Glutamatergic neuron (in vitro differentiated cells): ENCODE results near the gene PIK3R3. TPM values are rescaled to one million over a fixed set of nuclear protein-coding genes. Genes with fewer than 3 reads are reported as not detected.

Experiments used
- DNase-seq: peaks from one replicate; pipeline ENCODE4 v3.0.0; 2022
- H3K27ac Mint-ChIP-seq: one replicate; pipeline ENCODE4 v1.8.0; 2020; ENCODE audit warnings: mild to moderate bottlenecking, mixed read lengths, inconsistent platforms; ENCODE audit not compliant: unreplicated experiment
- H3K27me3 Mint-ChIP-seq: one replicate; pipeline ENCODE4 v1.8.0; 2020; ENCODE audit warnings: mild to moderate bottlenecking, moderate library complexity, mixed read lengths, inconsistent platforms; ENCODE audit not compliant: unreplicated experiment
- H3K36me3 Mint-ChIP-seq: one replicate; pipeline ENCODE4 v1.8.0; 2020; ENCODE audit warnings: mild to moderate bottlenecking, mixed read lengths, inconsistent platforms; ENCODE audit not compliant: unreplicated experiment
- H3K4me1 Mint-ChIP-seq: one replicate; pipeline ENCODE4 v1.8.0; 2020; ENCODE audit warnings: mild to moderate bottlenecking, low read depth, mixed read lengths, inconsistent platforms; ENCODE audit not compliant: unreplicated experiment
- H3K4me3 Mint-ChIP-seq: one replicate; pipeline ENCODE4 v1.8.0; 2020; ENCODE audit warnings: mild to moderate bottlenecking, mixed read lengths, inconsistent platforms; ENCODE audit not compliant: unreplicated experiment
- H3K9me3 Mint-ChIP-seq: one replicate; pipeline ENCODE4 v1.8.0; 2020; ENCODE audit warnings: mild to moderate bottlenecking, moderate library complexity, mixed read lengths, inconsistent platforms; ENCODE audit not compliant: unreplicated experiment
- CTCF ChIP-seq: fragments of 200-600 bp; sonication (generic); IDR thresholded peaks from one replicate; pipeline ENCODE4 v1.5.0; 2021; ENCODE audit not compliant: partially characterized antibody, unreplicated experiment
- total RNA-seq: library from RNA; stranded (reverse); fragmentation: NEBNext Ultra II Directional; extraction: Animal tissue kit (Norgen Biotek cat#: 25700); gene quantifications from one replicate; pipeline ENCODE4 v1.2.1, GENCODE V29; 2021; ENCODE audit not compliant: unreplicated experiment

PIK3R3 gene
- total RNA-seq, 1 donor from 2014 or later: 156 TPM

GRCh38 chr1:46027788-46028573 lies 104.4 kb downstream of the PIK3R3 start:
- Mint-ChIP-seq H3K4me1 (peaks cover 11% of the 10 kb centered on the region), H3K27me3 (peaks cover 20% of the 10 kb centered on the region), H3K27ac (peak overlapping the region; percentile 22), H3K9me3 (peaks cover 22% of the 10 kb centered on the region), H3K4me3 (no peak overlapping the region), H3K36me3 (peaks cover 5% of the 10 kb centered on the region)
- no peak for DNase-seq
- no peak for TF ChIP-seq CTCF

DNA sequence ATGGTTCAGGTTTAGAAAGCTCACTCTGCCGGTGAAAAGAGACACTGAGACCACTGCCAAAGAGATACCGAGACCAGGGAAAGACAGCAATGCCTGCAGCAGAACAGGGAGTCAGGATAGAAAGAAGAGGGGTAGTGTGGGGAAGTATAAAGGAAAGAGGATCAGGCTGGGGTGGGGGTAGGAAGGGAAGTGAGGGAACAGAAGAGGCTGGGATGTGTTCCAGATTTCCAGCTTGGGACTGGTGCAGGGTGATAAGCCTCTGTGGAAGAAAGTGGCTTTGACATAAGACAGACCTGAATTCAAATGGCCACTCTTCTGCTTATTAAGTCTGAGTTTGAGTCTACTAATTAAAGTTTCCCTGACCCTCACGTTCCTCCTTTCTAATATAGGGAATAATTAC lies 105.9 kb downstream of the PIK3R3 start:
- peaks cover 5% of the 10 kb centered on the region for H3K36me3 Mint-ChIP-seq
- peaks cover 10% of the 10 kb centered on the region for H3K27me3 Mint-ChIP-seq
- no peak for TF ChIP-seq CTCF
- DNase-seq: no peak
- no peak overlapping the region for H3K4me3 Mint-ChIP-seq
- H3K4me1 Mint-ChIP-seq: peaks cover 7% of the 10 kb centered on the region
- H3K9me3 Mint-ChIP-seq: peaks cover 17% of the 10 kb centered on the region
- H3K27ac Mint-ChIP-seq: no peak overlapping the region

- Mint-ChIP-seq H3K27me3 (peaks cover 6% of the 10 kb centered on the region), H3K9me3 (peaks cover 6% of the 10 kb centered on the region)
Measured at GRCh38 chr1:46021046-46021996, 111.1 kb downstream of the PIK3R3 start.

GRCh38 chr1:46020010-46020409 lies 112.4 kb downstream of the PIK3R3 start:
- Mint-ChIP-seq H3K27me3 (peaks cover 6% of the 10 kb centered on the region), H3K36me3 (peaks cover 5% of the 10 kb centered on the region), H3K9me3 (peaks cover 3% of the 10 kb centered on the region), H3K27ac (no peak overlapping the region), H3K4me1 (no peaks in the 10 kb centered on the region), H3K4me3 (no peak overlapping the region)
- TF ChIP-seq CTCF: no peak
- no peak for DNase-seq

More at GRCh38 chr1:46021046-46021996, 111.1 kb downstream of the PIK3R3 start:
- DNase-seq: no peak
- H3K36me3 Mint-ChIP-seq: peaks cover 5% of the 10 kb centered on the region
- H3K4me1 Mint-ChIP-seq: peaks cover 5% of the 10 kb centered on the region
- TF ChIP-seq CTCF: no peak
- no peak overlapping the region for H3K4me3 Mint-ChIP-seq
- no peak overlapping the region for H3K27ac Mint-ChIP-seq
